Upper lobe of right lung (tissue), 1 donor: ENCODE results near the gene STXBP5. TPM values are rescaled to one million over a fixed set of nuclear protein-coding genes. Genes with fewer than 3 reads are reported as not detected.

Experiments used
- ATAC-seq: fragments of 200-7000 bp; cut with Tn5 transposase; one replicate; pipeline ENCODE4 v1.9.1; 2020; ENCODE audit warnings: mild to moderate bottlenecking, moderate library complexity
- DNase-seq: peaks from one replicate; pipeline ENCODE4 v3.0.0-alpha.2; 2020
- H3K27ac ChIP-seq: fragments of 200-600 bp; one replicate; pipeline ENCODE4 v1.8.0; 2022
- H3K27me3 ChIP-seq: fragments of 200-600 bp; one replicate; pipeline ENCODE4 v1.8.0; 2022; ENCODE audit warnings: mild to moderate bottlenecking
- H3K36me3 ChIP-seq: fragments of 200-600 bp; one replicate; pipeline ENCODE4 v1.8.0; 2022
- H3K4me1 ChIP-seq: fragments of 200-600 bp; one replicate; pipeline ENCODE4 v1.8.0; 2022
- H3K4me3 ChIP-seq: fragments of 200-600 bp; one replicate; pipeline ENCODE4 v1.8.0; 2022; ENCODE audit warnings: mild to moderate bottlenecking
- H3K9me3 ChIP-seq: fragments of 200-600 bp; one replicate; pipeline ENCODE4 v1.8.0; 2022
- intact Hi-C: fragments of 100-400 bp; cut with DNase I; formaldehyde crosslinking; loops from one replicate; pipeline ENCODE4 v1.11.0; 2022
- total RNA-seq: library from RNA; stranded (reverse); fragmentation: NEBNext Ultra II Directional; extraction: Animal tissue kit (Norgen Biotek cat#: 25700); gene quantifications from one replicate; pipeline ENCODE4 v1.2.1, GENCODE V29; 2021
- TF ChIP-seq, protein P1 (sequence below): fragments of 200-600 bp; IDR thresholded peaks from one replicate; pipeline ENCODE4 v1.8.0; 2022; ENCODE audit warnings: antibody characterized with exemption
- donor health status: DM: no; HTN: yes; CAD: no; lungs with severe emphysema.

The STXBP5 gene
- total RNA-seq, 1 donor from 2014 or later: 22.1 TPM

DNA sequence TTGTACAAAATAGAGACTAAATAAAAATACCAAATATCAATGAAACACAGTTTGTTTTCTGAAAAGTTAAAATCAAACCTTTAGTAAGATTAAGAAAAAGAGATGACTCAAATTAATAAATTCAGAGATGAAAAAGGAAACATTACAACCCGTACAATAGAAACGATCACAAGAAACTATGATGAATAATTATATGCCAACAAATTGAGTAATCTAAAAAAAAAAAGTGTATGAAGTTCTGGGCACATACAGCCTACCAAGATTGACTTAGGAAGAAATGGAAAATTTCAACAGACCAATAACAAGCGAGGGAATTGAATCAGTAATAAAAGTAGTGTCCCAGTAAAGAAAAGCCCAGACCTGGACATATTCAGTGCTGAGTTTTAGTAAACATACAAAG, 94.8 kb downstream of the STXBP5 start:
- TF ChIP-seq, protein P1, sequence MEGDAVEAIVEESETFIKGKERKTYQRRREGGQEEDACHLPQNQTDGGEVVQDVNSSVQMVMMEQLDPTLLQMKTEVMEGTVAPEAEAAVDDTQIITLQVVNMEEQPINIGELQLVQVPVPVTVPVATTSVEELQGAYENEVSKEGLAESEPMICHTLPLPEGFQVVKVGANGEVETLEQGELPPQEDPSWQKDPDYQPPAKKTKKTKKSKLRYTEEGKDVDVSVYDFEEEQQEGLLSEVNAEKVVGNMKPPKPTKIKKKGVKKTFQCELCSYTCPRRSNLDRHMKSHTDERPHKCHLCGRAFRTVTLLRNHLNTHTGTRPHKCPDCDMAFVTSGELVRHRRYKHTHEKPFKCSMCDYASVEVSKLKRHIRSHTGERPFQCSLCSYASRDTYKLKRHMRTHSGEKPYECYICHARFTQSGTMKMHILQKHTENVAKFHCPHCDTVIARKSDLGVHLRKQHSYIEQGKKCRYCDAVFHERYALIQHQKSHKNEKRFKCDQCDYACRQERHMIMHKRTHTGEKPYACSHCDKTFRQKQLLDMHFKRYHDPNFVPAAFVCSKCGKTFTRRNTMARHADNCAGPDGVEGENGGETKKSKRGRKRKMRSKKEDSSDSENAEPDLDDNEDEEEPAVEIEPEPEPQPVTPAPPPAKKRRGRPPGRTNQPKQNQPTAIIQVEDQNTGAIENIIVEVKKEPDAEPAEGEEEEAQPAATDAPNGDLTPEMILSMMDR: no peak
- H3K9me3 ChIP-seq: no peaks in the 10 kb centered on the region
- no peak overlapping the region for H3K27ac ChIP-seq
- intact Hi-C loops: no loop called here
- DNase-seq: no peak
- H3K27me3 ChIP-seq: no peaks in the 10 kb centered on the region
- H3K4me3 ChIP-seq: no peak overlapping the region
- no peaks in the 10 kb centered on the region for H3K4me1 ChIP-seq
- H3K36me3 ChIP-seq: peaks cover 3% of the 10 kb centered on the region
- ATAC-seq: no peak

- TF ChIP-seq, protein P1: no peak
- no peak overlapping the region for H3K27ac ChIP-seq
- ATAC-seq: no peak
Measured at GRCh38 chr6:147301070-147301469, 96.9 kb downstream of the STXBP5 start.

DNA sequence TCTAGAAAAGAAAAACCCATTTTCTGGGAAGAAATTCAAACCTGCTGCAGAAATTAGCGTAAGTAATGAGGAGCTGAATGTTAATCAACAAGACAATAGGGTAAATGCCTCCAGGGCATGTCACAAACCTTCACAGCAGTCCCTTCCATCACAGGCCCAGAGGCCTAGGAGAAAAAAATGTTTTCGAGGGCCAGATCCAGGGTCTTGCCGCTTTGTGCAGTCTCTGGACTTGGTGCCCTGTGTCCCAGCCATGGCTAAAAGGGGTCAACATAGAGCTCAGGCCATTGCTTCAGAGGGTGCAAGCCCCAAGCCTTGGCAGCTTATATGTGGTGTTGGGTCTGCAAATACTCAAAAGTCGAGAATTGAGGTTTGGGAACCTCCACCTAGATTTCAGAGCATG, 99.8 kb downstream of the STXBP5 start:
- no peaks in the 10 kb centered on the region for H3K27me3 ChIP-seq
- no peak overlapping the region for H3K27ac ChIP-seq
- intact Hi-C loops: no loop called here
- H3K36me3 ChIP-seq: peaks cover 3% of the 10 kb centered on the region
- TF ChIP-seq, protein P1: no peak
- H3K4me3 ChIP-seq: no peak overlapping the region
- DNase-seq: no peak
- H3K9me3 ChIP-seq: no peaks in the 10 kb centered on the region
- H3K4me1 ChIP-seq: no peaks in the 10 kb centered on the region
- no peak for ATAC-seq

More at GRCh38 chr6:147301070-147301469, 96.9 kb downstream of the STXBP5 start:
- H3K4me1 ChIP-seq: no peaks in the 10 kb centered on the region
- H3K36me3 ChIP-seq: peaks cover 3% of the 10 kb centered on the region
- no peaks in the 10 kb centered on the region for H3K27me3 ChIP-seq
- intact Hi-C loops: no loop called here
- H3K9me3 ChIP-seq: no peaks in the 10 kb centered on the region
- no peak overlapping the region for H3K4me3 ChIP-seq
- DNase-seq: no peak

- ATAC-seq (no peak), DNase-seq (no peak)
- H3K27ac ChIP-seq: no peak overlapping the region
Measured at GRCh38 chr6:147310521-147310920, 106.3 kb downstream of the STXBP5 start.

GRCh38 chr6:147311218-147311617, 107.0 kb downstream of the STXBP5 start:
- Histone ChIP-seq H3K4me3 (no peak overlapping the region), H3K4me1 (no peaks in the 10 kb centered on the region), H3K27ac (no peak overlapping the region), H3K27me3 (no peaks in the 10 kb centered on the region), H3K9me3 (no peaks in the 10 kb centered on the region), H3K36me3 (peaks cover 19% of the 10 kb centered on the region)
- DNase-seq (no peak), ATAC-seq (no peak)
- intact Hi-C loops: no loop called here
- TF ChIP-seq, protein P1: no peak

More at GRCh38 chr6:147310521-147310920, 106.3 kb downstream of the STXBP5 start:
- H3K4me1 ChIP-seq: no peaks in the 10 kb centered on the region
- H3K9me3 ChIP-seq: no peaks in the 10 kb centered on the region
- H3K36me3 ChIP-seq: peaks cover 12% of the 10 kb centered on the region
- H3K4me3 ChIP-seq: no peak overlapping the region
- TF ChIP-seq, protein P1: no peak
- H3K27me3 ChIP-seq: no peaks in the 10 kb centered on the region
- intact Hi-C loops: no loop called here

- H3K27me3 ChIP-seq: no peaks in the 10 kb centered on the region
- H3K4me1 ChIP-seq: no peaks in the 10 kb centered on the region
- DNase-seq (no peak), ATAC-seq (no peak)
- intact Hi-C loops: no loop called here
- TF ChIP-seq, protein P1: no peak
- no peaks in the 10 kb centered on the region for H3K9me3 ChIP-seq
- H3K36me3 ChIP-seq: peaks cover 30% of the 10 kb centered on the region
- H3K27ac ChIP-seq: no peak overlapping the region
- no peak overlapping the region for H3K4me3 ChIP-seq
Measured at GRCh38 chr6:147321260-147321659, 117.0 kb downstream of the STXBP5 start.
